Measurements from ENCODE around the gene CEP164.

CEP164 gene

DNA sequence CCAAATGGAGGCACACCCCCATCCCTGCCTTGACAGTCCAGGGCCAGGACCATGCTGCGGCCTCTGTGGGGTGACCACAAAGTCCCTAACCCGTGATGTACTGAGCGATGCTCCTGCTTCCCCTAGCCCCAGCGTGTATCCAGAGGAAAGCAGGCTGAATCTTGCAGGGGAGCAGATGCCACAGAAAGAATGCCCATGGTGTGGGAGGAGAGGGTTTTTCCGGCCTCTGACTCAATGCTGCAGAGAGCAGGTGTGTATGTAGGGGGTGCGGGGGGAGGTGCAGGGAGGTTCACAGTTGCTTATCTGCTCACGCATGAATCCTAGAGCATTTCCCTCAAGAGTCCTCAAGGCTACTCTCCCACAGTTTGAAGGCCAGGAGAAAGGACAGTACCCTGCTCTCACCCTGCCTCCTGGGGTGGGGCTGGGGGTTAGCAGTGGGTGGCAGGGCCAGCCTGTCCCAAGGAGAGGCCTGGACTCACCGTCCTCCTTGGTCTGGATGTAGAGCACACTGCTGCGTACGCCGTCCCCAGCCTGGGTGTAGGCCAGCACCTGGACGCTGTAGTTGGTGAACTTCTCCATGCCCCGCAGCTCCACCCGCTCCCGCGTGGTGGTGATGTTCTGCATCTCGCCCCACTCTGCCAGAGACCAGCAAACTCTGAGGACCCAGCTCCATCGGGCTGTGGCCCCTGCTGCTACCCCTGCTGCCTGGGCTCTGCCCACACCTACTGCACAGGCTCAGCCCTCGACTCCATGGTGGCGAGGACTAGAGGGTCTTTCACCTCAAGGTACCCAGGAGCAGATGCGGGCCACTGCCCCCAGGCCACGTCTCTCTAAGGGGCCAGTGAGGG, 130.8 kb downstream of the CEP164 start:
- peak in 3 of 58 donors; percentile 11 to 17 (median 13) for DNase-seq

DNA sequence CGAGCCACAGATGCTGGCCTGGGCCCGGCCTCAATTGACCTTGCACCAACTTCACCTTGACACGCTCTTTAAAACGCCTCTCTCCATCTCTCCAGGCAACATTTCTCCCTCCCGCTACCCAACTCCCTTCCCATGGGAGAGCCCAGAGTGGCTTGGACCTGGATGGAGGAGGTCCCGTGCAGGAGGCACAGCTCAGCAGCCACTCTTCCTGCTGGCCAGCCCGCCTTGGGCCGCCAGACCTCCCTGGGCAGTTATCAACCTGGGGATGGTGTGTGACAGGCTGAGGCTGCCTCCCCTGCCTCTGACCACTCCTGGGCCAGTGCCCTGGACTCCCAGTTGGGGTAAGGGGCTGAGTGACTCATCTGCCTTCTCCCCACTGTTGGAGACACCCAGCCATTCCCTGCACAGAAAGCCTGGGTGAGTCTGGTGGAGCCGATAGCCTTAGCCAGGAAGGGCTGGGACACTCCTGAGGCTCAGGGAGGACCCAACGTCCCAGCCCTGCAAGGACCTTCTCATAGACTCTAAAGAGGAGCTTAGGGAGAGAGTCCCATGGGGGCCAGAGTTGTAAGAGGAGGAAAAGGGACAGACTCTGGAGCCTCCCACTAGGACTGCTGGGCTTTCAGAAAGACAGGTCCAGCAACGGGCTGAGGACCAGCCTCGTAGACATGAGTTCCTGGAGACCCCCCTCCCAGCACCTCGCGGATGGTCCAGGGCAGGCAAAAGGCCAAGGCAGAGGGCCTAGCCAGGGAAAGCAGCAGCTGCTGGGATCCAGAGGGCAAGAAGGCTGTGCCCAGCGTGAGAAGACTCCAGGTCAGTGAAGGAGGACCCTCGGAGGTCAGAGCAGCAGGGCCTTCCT, 131.7 kb downstream of the CEP164 start:
- DNase-seq = no peak

DNA sequence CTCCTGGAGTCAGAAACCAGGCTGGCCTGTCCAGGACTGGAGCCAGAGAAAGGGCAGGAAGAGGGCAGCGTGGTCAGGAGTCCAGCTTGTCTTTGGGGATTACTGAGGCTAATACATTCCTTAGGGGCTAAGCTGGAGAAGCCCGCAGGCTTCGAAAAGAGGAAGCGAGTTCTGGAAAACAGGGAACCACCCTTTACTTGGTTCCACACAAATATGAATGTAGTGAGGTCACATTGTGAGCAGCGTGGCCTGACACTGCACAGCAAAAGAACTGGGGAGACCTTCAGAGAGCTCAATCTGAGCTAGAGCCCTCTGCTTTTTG, 132.3 kb downstream of the CEP164 start:
- DNase-seq = no peak

DNA sequence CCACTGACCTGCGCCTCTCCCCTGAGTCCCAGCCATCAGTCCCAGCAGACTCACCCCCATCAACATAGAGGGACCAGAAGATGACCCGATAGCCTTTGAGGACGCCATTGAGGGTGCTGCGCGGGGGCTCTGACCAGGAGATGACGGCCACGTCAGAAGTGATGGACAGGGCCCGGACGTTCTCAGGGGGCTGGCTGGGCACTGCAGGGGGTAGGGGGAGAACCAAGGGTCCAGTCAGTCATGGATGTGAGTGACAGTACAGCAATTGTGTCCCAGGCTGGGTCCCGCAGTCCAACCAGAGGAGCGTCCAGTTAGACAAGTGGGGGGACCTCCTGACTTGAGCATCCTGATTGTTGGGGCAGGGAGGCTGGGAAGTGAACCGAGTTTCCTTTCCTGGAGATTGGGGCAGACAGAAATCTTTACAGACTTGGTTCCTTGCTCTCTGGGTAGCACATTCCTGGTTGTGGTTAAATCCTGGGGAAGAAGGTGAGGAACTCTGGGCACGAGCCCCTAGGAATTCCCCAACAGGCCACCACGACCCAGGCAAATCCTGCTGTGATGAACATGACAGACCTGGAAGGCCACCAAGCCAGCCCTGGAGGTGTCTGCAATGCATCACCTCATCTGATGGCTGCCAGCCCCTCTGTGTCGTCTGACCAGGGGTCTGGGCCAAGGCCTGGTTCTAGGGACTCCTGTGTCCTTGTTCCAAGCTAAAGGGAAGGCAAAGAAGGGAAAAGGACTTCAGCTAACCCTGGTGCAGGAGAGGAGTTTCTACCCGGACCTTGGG, 133.9 kb downstream of the CEP164 start:
- DNase-seq = no peak

DNA sequence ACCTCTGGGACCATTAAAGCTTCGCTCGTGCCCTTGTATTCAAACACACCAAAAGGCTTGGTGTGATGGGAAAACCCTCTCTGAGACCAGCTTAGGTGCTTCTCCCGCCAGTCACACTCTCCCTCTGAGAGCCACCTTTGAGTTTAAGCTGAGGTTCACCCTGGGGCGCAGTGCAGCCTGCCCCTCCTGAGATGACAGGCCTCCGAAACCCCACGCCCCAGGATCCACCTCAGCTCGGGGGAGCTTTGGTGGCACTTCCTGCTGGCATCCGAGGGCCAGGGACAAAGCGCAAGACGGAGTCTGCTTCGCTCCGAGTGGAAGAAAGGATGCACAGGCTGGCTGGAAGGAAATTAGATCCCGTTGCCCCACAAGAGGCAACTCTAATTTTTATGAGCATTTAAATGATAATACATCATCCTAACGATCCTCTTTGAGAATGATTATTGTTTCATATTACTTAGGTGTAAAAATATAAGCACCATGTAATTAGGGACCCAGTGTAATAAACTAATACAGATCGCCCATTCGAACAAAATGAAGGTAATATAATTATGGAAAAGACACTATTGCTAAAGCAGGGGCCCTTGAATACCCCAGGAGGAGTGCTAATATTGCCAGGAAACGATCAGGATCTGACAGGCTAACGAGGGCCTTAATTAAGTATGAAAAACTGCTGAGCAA, 134.7 kb downstream of the CEP164 start:
- DNase-seq = no peak

DNA sequence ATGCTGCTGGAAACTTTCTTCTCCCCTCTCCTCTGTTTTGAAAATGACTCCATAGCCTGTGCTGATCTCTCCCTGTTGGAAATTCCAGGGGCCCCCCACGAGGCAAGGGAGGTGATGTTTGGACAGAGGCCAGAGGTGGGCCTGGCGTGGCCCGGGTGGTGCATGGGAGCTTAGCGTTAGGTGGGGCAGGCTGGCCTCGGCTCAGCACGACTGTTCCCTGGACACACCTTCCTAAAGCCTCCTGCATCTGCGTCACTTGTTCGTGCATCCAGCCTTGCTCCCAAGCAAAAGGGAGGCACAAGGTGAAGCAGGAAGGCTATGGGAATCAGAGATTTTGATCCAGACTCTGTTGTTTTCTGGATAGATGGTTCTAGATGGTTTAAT, 135.2 kb downstream of the CEP164 start:
- DNase-seq = no peak
